Caco-2 (cell line): Measurements from ENCODE around the gene DNAH8. TPM values are rescaled to one million over a fixed set of nuclear protein-coding genes. Genes with fewer than 3 reads are reported as not detected.

ENCODE experiments used
- BruUV-seq: library from RNA; stranded (reverse); fragments of 400-500 nt; replicated peaks from 2 replicates; lab custom pipeline; 2021; lab: Mats Ljungman, UMichigan
- CTCF ChIA-PET: fragments of 300-600 bp; sonication (Branson Sonifier 250); formaldehyde crosslinking; loops from one replicate; lab custom pipeline; 2022; ENCODE audit warnings: antibody characterized with exemption; lab: Charles Lee
- POLR2A ChIA-PET: fragments of 300-600 bp; sonication (Branson Sonifier 250); formaldehyde crosslinking; loops from one replicate; lab custom pipeline; 2022; ENCODE audit warnings: antibody characterized with exemption; lab: Charles Lee
- DNase-seq, 2 experiments: peaks; one replicate each; pipeline versions ENCODE4 v3.0.0 to v3.0.0-alpha.2; 2020 to 2022
- H3K27me3 ChIP-seq: replicated peaks from 2 replicates; pipeline ENCODE4 v1.6.0; 2011; ENCODE audit warnings: low read length; ENCODE audit not compliant: control insufficient read depth, insufficient read depth
- H3K36me3 ChIP-seq: 2 replicates; pipeline ENCODE4 v1.5.1; 2011; ENCODE audit warnings: low read length; ENCODE audit not compliant: control insufficient read depth, insufficient read depth
- H3K4me1 ChIP-seq: fragments of 250-450 bp; sonication (Bioruptor Pico); 2 replicates; pipeline ENCODE4 v1.5.1; 2020; ENCODE audit warnings: mild to moderate bottlenecking
- H3K4me3 ChIP-seq: 2 replicates; pipeline ENCODE4 v1.5.1; 2011; ENCODE audit warnings: low read depth, mild to moderate bottlenecking, control low read depth, low read length
- H3K9me3 ChIP-seq: fragments of 250-450 bp; sonication (Bioruptor Pico); 2 replicates; pipeline ENCODE4 v1.5.1; 2020; ENCODE audit warnings: mild to moderate bottlenecking, moderate library complexity
- H3K27ac Mint-ChIP-seq: one replicate; pipeline ENCODE4 v1.8.0; 2022; ENCODE audit warnings: mixed read lengths; ENCODE audit not compliant: unreplicated experiment
- H3K27me3 Mint-ChIP-seq: one replicate; pipeline ENCODE4 v1.8.0; 2022; ENCODE audit warnings: mixed read lengths; ENCODE audit not compliant: insufficient read depth, unreplicated experiment
- H3K36me3 Mint-ChIP-seq: one replicate; pipeline ENCODE4 v1.8.0; 2022; ENCODE audit warnings: mild to moderate bottlenecking, mixed read lengths; ENCODE audit not compliant: insufficient read depth, unreplicated experiment
- H3K4me1 Mint-ChIP-seq: one replicate; pipeline ENCODE4 v1.8.0; 2022; ENCODE audit warnings: low read depth, mixed read lengths; ENCODE audit not compliant: unreplicated experiment
- H3K4me3 Mint-ChIP-seq: one replicate; pipeline ENCODE4 v1.8.0; 2022; ENCODE audit warnings: mild to moderate bottlenecking, moderate library complexity, mixed read lengths; ENCODE audit not compliant: unreplicated experiment
- H3K9me3 Mint-ChIP-seq: one replicate; pipeline ENCODE4 v1.8.0; 2022; ENCODE audit warnings: mixed read lengths; ENCODE audit not compliant: unreplicated experiment
- CTCF ChIP-seq, 2 experiments: fragments of 200-600 bp in 1 of 2; IDR thresholded peaks; 1 replicate in 1 of 2; 2 replicates in 1 of 2; pipeline versions ENCODE4 v1.5.1 to v1.8.0; 2011 to 2022; ENCODE audit warnings: antibody characterized with exemption in 1 of 2, control low read depth in 1 of 2, inconsistent platforms in 1 of 2, low read depth in 1 of 2, low read length in 1 of 2, mild to moderate bottlenecking in 1 of 2, moderate library complexity in 1 of 2; ENCODE audit not compliant: insufficient read depth in 1 of 2, severe bottlenecking in 1 of 2, unreplicated experiment in 1 of 2
- intact Hi-C: fragments of 100-400 bp; cut with micrococcal nuclease; formaldehyde crosslinking; loops from one replicate; pipeline ENCODE4 v1.10.0; 2022; ENCODE audit not compliant: unreplicated experiment
- total RNA-seq: library from RNA; stranded (reverse); gene quantifications from 2 replicates; pipeline ENCODE4 v1.2.3, GENCODE V29; 2022

DNAH8 gene
- total RNA-seq, 1 experiment from 2014 or later, result not detected

GRCh38 chr6:38673397-38674165 is 41.5 kb upstream of the DNAH8 start:
- H3K27me3 Mint-ChIP-seq, result no peaks in the 10 kb centered on the region
- intact Hi-C loops, result loop anchor here (2.0 to 10.0 kb wide), 4 partner anchors 86 to 261 kb away; no protein-coding TSS in a partner anchor
- no peaks in the 10 kb centered on the region for H3K4me1 ChIP-seq
- H3K36me3 Mint-ChIP-seq, result peaks cover 26% of the 10 kb centered on the region
- H3K9me3 Mint-ChIP-seq, result no peaks in the 10 kb centered on the region
- DNase-seq, result no peak
- no peaks in the 10 kb centered on the region; the same call in none of the 2 replicates for H3K36me3 ChIP-seq
- POLR2A ChIA-PET, result interaction anchor here (0.6 kb wide), 1 partner anchor 34 kb away, joined by 3 read pairs; no protein-coding TSS in a partner anchor
- TF ChIP-seq CTCF (IDR thresholded peaks at IDR 0.05; ENCODE audit: insufficient read depth in 1 of 2, low read depth in 1 of 2, low read length in 1 of 2, severe bottlenecking in 1 of 2, unreplicated experiment in 1 of 2), result no peak
- no peak overlapping the region for H3K4me3 ChIP-seq
- no TSS peak for BruUV-seq
- no peaks in the 10 kb centered on the region for H3K4me1 Mint-ChIP-seq
- H3K4me3 Mint-ChIP-seq, result no peak overlapping the region
- H3K27me3 ChIP-seq, result no peaks in the 10 kb centered on the region
- CTCF ChIA-PET, result no interaction called here
- no peak overlapping the region for H3K27ac Mint-ChIP-seq
- no peaks in the 10 kb centered on the region for H3K9me3 ChIP-seq

GRCh38 chr6:38676236-38676973 is 38.7 kb upstream of the DNAH8 start:
- TF ChIP-seq CTCF (IDR thresholded peaks at IDR 0.05; ENCODE audit: insufficient read depth in 1 of 2, low read depth in 1 of 2, low read length in 1 of 2, severe bottlenecking in 1 of 2, unreplicated experiment in 1 of 2), result no peak
- H3K36me3 Mint-ChIP-seq, result peaks cover 38% of the 10 kb centered on the region
- TSS peak; percentile 77 for BruUV-seq
- H3K4me1 Mint-ChIP-seq, result no peaks in the 10 kb centered on the region
- H3K9me3 ChIP-seq, result no peaks in the 10 kb centered on the region
- no peaks in the 10 kb centered on the region; the same call in none of the 2 replicates for H3K36me3 ChIP-seq
- no peaks in the 10 kb centered on the region for H3K27me3 Mint-ChIP-seq
- intact Hi-C loops, result loop anchor here (10.0 kb wide), 1 partner anchor 258 kb away; no protein-coding TSS in a partner anchor
- no peak for DNase-seq
- CTCF ChIA-PET, result no interaction called here
- H3K9me3 Mint-ChIP-seq, result no peaks in the 10 kb centered on the region
- H3K4me3 Mint-ChIP-seq, result no peak overlapping the region
- no peak overlapping the region for H3K4me3 ChIP-seq
- POLR2A ChIA-PET, result no interaction called here
- no peaks in the 10 kb centered on the region for H3K4me1 ChIP-seq
- H3K27me3 ChIP-seq, result no peaks in the 10 kb centered on the region
- no peak overlapping the region for H3K27ac Mint-ChIP-seq

GRCh38 chr6:38676974-38677544 is 38.1 kb upstream of the DNAH8 start:
- Histone ChIP-seq H3K4me3 (no peak overlapping the region), H3K4me1 (no peaks in the 10 kb centered on the region), H3K36me3 (no peaks in the 10 kb centered on the region; the same call in none of the 2 replicates), H3K9me3 (no peaks in the 10 kb centered on the region), H3K27me3 (no peaks in the 10 kb centered on the region)
- Mint-ChIP-seq H3K9me3 (no peaks in the 10 kb centered on the region), H3K4me3 (no peak overlapping the region), H3K36me3 (peaks cover 44% of the 10 kb centered on the region), H3K27ac (no peak overlapping the region), H3K4me1 (no peaks in the 10 kb centered on the region), H3K27me3 (no peaks in the 10 kb centered on the region)
- ChIA-PET CTCF (no interaction called here), POLR2A (no interaction called here)
- no peak for TF ChIP-seq CTCF (IDR thresholded peaks at IDR 0.05; ENCODE audit: insufficient read depth in 1 of 2, low read depth in 1 of 2, low read length in 1 of 2, severe bottlenecking in 1 of 2, unreplicated experiment in 1 of 2)
- no TSS peak for BruUV-seq
- no peak for DNase-seq
- intact Hi-C loops, result loop anchor here (10.0 kb wide), 1 partner anchor 258 kb away; no protein-coding TSS in a partner anchor
